Thoracic aorta endothelial cell (primary cell): Measurements from ENCODE around the gene CTNNBL1. TPM values are rescaled to one million over a fixed set of nuclear protein-coding genes. Genes with fewer than 3 reads are reported as not detected.

Source experiments
- total RNA-seq: library from RNA; depleted of rRNA; stranded (reverse); fragments of >200 nt; gene quantifications from 2 replicates; pipeline ENCODE4 v1.2.3, GENCODE V29; 2012

CTNNBL1 gene, protein sequence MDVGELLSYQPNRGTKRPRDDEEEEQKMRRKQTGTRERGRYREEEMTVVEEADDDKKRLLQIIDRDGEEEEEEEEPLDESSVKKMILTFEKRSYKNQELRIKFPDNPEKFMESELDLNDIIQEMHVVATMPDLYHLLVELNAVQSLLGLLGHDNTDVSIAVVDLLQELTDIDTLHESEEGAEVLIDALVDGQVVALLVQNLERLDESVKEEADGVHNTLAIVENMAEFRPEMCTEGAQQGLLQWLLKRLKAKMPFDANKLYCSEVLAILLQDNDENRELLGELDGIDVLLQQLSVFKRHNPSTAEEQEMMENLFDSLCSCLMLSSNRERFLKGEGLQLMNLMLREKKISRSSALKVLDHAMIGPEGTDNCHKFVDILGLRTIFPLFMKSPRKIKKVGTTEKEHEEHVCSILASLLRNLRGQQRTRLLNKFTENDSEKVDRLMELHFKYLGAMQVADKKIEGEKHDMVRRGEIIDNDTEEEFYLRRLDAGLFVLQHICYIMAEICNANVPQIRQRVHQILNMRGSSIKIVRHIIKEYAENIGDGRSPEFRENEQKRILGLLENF
- 28.9 and 35.9 TPM in 2 replicates for total RNA-seq

DNA sequence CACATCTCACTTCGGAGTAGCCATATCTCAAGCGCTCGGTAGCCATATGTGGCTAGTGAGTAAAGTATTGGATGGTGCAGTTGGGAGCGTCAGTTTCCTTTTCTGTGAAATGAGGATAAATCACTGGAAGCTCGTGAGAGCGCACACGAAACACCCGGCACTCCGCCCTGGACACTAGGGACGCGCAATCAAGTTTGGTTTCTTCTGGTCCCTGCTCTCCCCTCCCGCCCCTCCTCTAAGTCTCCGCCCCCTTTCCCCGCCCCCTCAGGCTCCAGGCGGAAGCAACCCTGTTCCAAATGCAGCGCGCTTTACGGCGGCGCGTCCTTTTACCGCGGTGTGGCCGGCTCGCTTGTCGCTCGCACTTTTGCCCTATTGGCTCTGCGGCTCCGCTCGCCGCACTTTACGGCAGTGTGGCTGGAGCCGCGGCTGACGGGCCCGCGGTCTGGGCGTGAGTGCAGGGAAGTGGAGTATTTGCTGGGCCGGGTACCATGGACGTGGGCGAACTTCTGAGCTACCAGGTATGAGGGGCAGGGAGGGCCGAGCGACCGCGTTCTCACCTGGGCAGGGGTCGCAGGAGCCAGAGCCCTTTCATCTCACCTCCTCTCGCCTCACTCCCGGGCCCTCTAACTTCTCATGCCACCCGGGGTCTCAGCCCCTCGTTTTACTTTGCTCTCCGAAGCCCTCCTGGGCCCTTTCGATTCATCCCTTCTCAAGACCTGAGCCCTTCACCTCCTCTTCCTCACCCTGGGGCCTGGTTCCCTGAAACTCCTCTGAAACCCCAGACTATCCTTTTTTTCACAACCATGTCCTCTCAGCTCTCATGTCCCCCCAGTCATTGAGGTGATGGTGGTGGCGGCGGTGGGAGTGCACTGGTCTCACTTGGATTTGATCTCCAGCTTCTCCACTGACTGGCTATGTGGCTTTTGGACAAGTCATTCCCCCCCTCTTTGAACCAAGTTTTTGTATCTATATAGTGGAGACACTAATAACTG lies at the start of gene CTNNBL1:
Gene CTNNBL1 (plus strand): TSS at position 396 of the 992 bp plus-strand sequence. CDS start 93 bp downstream, at position 489.

DNA sequence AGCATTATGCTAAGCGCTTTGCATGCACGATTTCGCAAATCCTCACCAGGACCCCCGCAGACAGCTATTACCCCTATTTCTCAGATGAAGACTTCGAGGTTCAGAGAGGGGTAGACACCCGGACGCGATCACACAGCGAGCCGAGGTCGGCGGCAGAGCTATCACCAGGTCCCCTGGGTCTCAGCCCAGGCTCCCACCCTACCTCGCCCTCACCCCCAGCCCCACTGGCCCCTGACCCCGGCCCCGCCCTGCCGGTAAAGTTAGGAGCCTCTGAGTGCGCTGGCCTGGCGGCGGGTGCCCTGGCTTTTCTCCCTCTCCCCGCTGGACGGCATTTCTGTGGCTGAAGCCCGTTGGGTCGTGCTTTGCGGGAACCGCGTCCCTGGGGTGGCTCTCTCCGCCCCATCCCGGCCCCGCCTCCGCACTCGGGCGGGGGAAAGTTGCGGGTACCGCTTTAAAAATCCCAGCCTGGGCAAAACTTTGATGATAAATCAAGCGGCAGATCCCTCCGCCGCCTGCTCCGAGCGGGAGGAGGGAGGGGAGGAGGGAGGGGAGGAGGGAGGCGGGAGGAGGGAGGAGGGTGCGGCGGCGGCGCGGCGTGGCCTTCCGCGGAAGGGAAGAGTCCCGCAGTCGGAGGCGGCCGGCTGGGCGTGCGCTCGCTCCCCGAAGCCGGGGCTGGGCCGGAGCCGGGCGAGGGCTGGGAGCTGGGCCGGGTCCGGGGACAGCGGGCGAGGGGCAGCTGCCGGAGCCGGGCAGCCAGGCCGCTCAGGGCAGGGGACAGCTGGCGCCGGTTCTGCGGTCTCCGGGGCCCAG lies 208.9 kb downstream of the CTNNBL1 start, which contains the start of gene VSTM2L:
Gene VSTM2L (plus strand): TSS at position 624 of the 810 bp plus-strand sequence. CDS start 224 bp downstream, outside the sequence.

Other genes with a start within 250 kb of the CTNNBL1 start
- not detected in 2 replicates for gene NNAT, start 172.8 kb upstream of the CTNNBL1 start, total RNA-seq
- 49.0 and 57.0 TPM in 2 replicates for gene BLCAP, start 166.2 kb upstream of the CTNNBL1 start, total RNA-seq
- 0.13 TPM in 1 of 2 replicates, not detected in the other for gene VSTM2L, start 209.1 kb downstream of the CTNNBL1 start, total RNA-seq